SK-N-SH (cell line): ENCODE measurements around the gene PPP3CB. TPM values are rescaled to one million over a fixed set of nuclear protein-coding genes. Genes with fewer than 3 reads are reported as not detected.

Experiments
- CTCF ChIA-PET: fragments of 300-600, 350-600 bp; formaldehyde crosslinking; extraction: SDS; loops from one replicate; lab custom pipeline; 2021; lab: Yijun Ruan, JAX
- POLR2A ChIA-PET: fragments of 350-600 bp; sonication (Branson Sonifier 250); formaldehyde crosslinking; extraction: SDS; loops from one replicate; lab custom pipeline; 2020; ENCODE audit warnings: antibody characterized with exemption, inconsistent platforms; lab: Yijun Ruan, JAX
- DNase-seq: peaks from one replicate; pipeline ENCODE4 v3.0.0; 2012
- H2AFZ ChIP-seq: fragments of 200-600 bp; sonication (generic); 2 replicates; pipeline ENCODE4 v1.8.1; 2016; ENCODE audit warnings: antibody characterized with exemption, mild to moderate bottlenecking, low read depth
- H3F3A ChIP-seq: fragments of 200-600 bp; sonication (generic); replicated peaks from 2 replicates; pipeline ENCODE3; 2016; ENCODE audit warnings: antibody characterized with exemption, mild to moderate bottlenecking; ENCODE audit not compliant: insufficient read depth
- H3K27ac ChIP-seq, 2 experiments: fragments of 200-500 bp in 1 of 2; fragments of 200-600 bp in 1 of 2; sonication (Bioruptor generic) in 1 of 2; sonication (generic), shearing (Covaris generic) in 1 of 2; 2 replicates each; pipeline versions ENCODE4 v1.5.1 to v1.6.1; 2014 to 2016; ENCODE audit warnings: low read depth in 2 of 2, inconsistent platforms in 1 of 2, low read length in 1 of 2, mild to moderate bottlenecking in 1 of 2, mixed read lengths in 1 of 2
- H3K27me3 ChIP-seq: fragments of 200-600 bp; sonication (generic), shearing (Covaris generic); 2 replicates; pipeline ENCODE4 v1.6.1; 2016; ENCODE audit warnings: mixed run types; ENCODE audit not compliant: insufficient read depth
- H3K36me3 ChIP-seq, 2 experiments: fragments of 200-500 bp in 1 of 2; fragments of 200-600 bp in 1 of 2; sonication (Bioruptor generic) in 1 of 2; sonication (generic) in 1 of 2; replicated peaks in 1 of 2; 2 replicates each; pipeline versions ENCODE3 to v1.5.1; 2014 to 2016; ENCODE audit warnings: low read length in 1 of 2, mild to moderate bottlenecking in 1 of 2; ENCODE audit not compliant: insufficient read depth in 2 of 2, control insufficient read depth in 1 of 2
- H3K4me1 ChIP-seq, 2 experiments: fragments of 200-500 bp in 1 of 2; fragments of 200-600 bp in 1 of 2; sonication (Bioruptor generic) in 1 of 2; sonication (generic), shearing (Covaris generic) in 1 of 2; 2 replicates each; pipeline versions ENCODE4 v1.5.1 to v1.6.1; 2014 to 2016; ENCODE audit warnings: low read depth in 1 of 2, low read length in 1 of 2, mixed run types in 1 of 2; ENCODE audit not compliant: insufficient read depth in 2 of 2, control insufficient read depth in 1 of 2
- H3K4me2 ChIP-seq: fragments of 200-600 bp; sonication (generic), shearing (Covaris generic); 2 replicates; pipeline ENCODE4 v1.6.1; 2017; ENCODE audit warnings: mixed run types
- H3K4me3 ChIP-seq, 2 experiments: fragments of 200-500 bp in 1 of 2; fragments of 200-600 bp in 1 of 2; sonication (Bioruptor generic) in 1 of 2; sonication (generic), shearing (Covaris generic) in 1 of 2; 2 replicates each; pipeline versions ENCODE4 v1.5.1 to v1.8.1; 2014 to 2016; ENCODE audit warnings: low read depth in 2 of 2, inconsistent platforms in 1 of 2, low read length in 1 of 2, mild to moderate bottlenecking in 1 of 2, mixed read lengths in 1 of 2, moderate library complexity in 1 of 2
- H3K79me2 ChIP-seq: fragments of 200-600 bp; sonication (generic); 2 replicates; pipeline ENCODE4 v1.8.1; 2017; ENCODE audit warnings: mild to moderate bottlenecking; ENCODE audit not compliant: insufficient read depth
- H3K9ac ChIP-seq: fragments of 200-600 bp; sonication (generic); 2 replicates; pipeline ENCODE4 v1.6.1; 2017; ENCODE audit warnings: mixed run types
- H3K9me2 ChIP-seq: fragments of 200-600 bp; sonication (generic); 2 replicates; pipeline ENCODE4 v1.6.1; 2017; ENCODE audit warnings: mixed run types
- H3K9me3 ChIP-seq: fragments of 200-600 bp; sonication (generic); 2 replicates; pipeline ENCODE4 v1.6.1; 2017; ENCODE audit warnings: mixed run types, mild to moderate bottlenecking, moderate library complexity
- H4K20me1 ChIP-seq: fragments of 200-600 bp; sonication (generic); 2 replicates; pipeline ENCODE4 v1.6.1; 2017; ENCODE audit warnings: mild to moderate bottlenecking, mixed run types; ENCODE audit not compliant: insufficient read depth
- CHD2 ChIP-seq: fragments of 150-350 bp; IDR thresholded peaks from 2 replicates; pipeline ENCODE4 v1.6.1; 2018; ENCODE audit warnings: low read length; ENCODE audit not compliant: partially characterized antibody
- ELF1 ChIP-seq: IDR thresholded peaks from 2 replicates; pipeline ENCODE4 v1.4.0; 2012
- FOXM1 ChIP-seq: IDR thresholded peaks from 2 replicates; pipeline ENCODE4 v1.4.0; 2012; ENCODE audit warnings: low read depth, mild to moderate bottlenecking
- MEF2A ChIP-seq: IDR thresholded peaks from 2 replicates; pipeline ENCODE4 v1.4.0; 2012; ENCODE audit warnings: low read depth, borderline replicate concordance
- NFIC ChIP-seq: IDR thresholded peaks from 2 replicates; pipeline ENCODE4 v1.4.0; 2012; ENCODE audit warnings: borderline replicate concordance
- RAD21 ChIP-seq: IDR thresholded peaks from 2 replicates; pipeline ENCODE4 v1.6.1; 2012; ENCODE audit warnings: mild to moderate bottlenecking, low read length
- RCOR1 ChIP-seq: fragments of 150-350 bp; IDR thresholded peaks from 2 replicates; pipeline ENCODE4 v1.6.1; 2017; ENCODE audit warnings: antibody characterized with exemption, low read length
- REST ChIP-seq: IDR thresholded peaks from 2 replicates; pipeline ENCODE4 v1.6.1; 2012; ENCODE audit warnings: mild to moderate bottlenecking, low read depth, low read length, moderate library complexity
- RFX5 ChIP-seq: IDR thresholded peaks from 2 replicates; pipeline ENCODE4 v1.6.1; 2012; ENCODE audit warnings: mild to moderate bottlenecking, improper control_type of control experiment, low read length
- SIN3A ChIP-seq: IDR thresholded peaks from 2 replicates; pipeline ENCODE4 v1.6.1; 2012; ENCODE audit warnings: low read depth, mild to moderate bottlenecking, low read length, moderate library complexity, borderline replicate concordance
- TCF12 ChIP-seq: IDR thresholded peaks from 2 replicates; pipeline ENCODE4 v1.4.0; 2012
- TEAD4 ChIP-seq: IDR thresholded peaks from 2 replicates; pipeline ENCODE4 v1.4.0; 2012; ENCODE audit warnings: mild to moderate bottlenecking, borderline replicate concordance; ENCODE audit not compliant: insufficient read depth
- USF1 ChIP-seq: IDR thresholded peaks from 2 replicates; pipeline ENCODE4 v1.4.0; 2012; ENCODE audit warnings: low read depth, borderline replicate concordance
- USF2 ChIP-seq: fragments of 150-350 bp; IDR thresholded peaks from 2 replicates; pipeline ENCODE4 v1.6.1; 2017; ENCODE audit warnings: antibody characterized with exemption, low read length, low read depth, borderline replicate concordance
- YY1 ChIP-seq: IDR thresholded peaks from 2 replicates; pipeline ENCODE4 v1.4.0; 2012; ENCODE audit warnings: low read depth, mild to moderate bottlenecking
- ZBTB33 ChIP-seq: IDR thresholded peaks from 2 replicates; pipeline ENCODE4 v1.4.0; 2012; ENCODE audit warnings: low read depth, borderline replicate concordance
- WGBS: methylation state at CpG from one replicate; pipeline ENCODE4 v1.1.6; 2017; ENCODE audit warnings: low lambda C conversion rate; 5-methylcytosine and 5-hydroxymethylcytosine counted together
- polyA plus RNA-seq, 3 experiments: library from polyadenylated mRNA; depleted of rRNA; stranded (reverse); fragments of >200 nt; gene quantifications; 2 replicates each; pipeline ENCODE4 v1.2.3, GENCODE V29; 2012

PPP3CB gene
- polyA plus RNA-seq, 1 of the 3 experiments (the other 2 are of a cell fraction) = 14.5 TPM

- Histone ChIP-seq H3K4me2 (no peak overlapping the region), H3K9me3 (no peaks in the 10 kb centered on the region), H3K79me2 (peaks cover 40% of the 10 kb centered on the region), H3K4me3 (no peak overlapping the region), H3F3A (peaks cover 26% of the 10 kb centered on the region), H3K4me1 (peaks cover 0 to 10% of the 10 kb centered on the region in 2 experiments; a peak in 1 of 4 replicates), H3K9ac (no peak overlapping the region), H3K27ac (0 out of 4 replicates have a peak overlapping the region, but pooled peaks of 1 of the 2 experiments have one; percentile 33), H3K27me3 (no peaks in the 10 kb centered on the region), H2AFZ (no peak overlapping the region), H3K9me2 (no peaks in the 10 kb centered on the region), H3K36me3 (peaks cover 26 to 58% of the 10 kb centered on the region in 2 experiments), H4K20me1 (no peaks in the 10 kb centered on the region)
- 67% methylated on average over 3 of the region's 3 CpGs for WGBS
- DNase-seq = no peak
- no peak for TF ChIP-seq NFIC
- no peak for TF ChIP-seq ELF1
- TF ChIP-seq ZBTB33 = no peak
- TF ChIP-seq TEAD4 = no peak
- no peak for TF ChIP-seq SIN3A
- TF ChIP-seq FOXM1 = no peak
- TF ChIP-seq RCOR1 = no peak
- TF ChIP-seq USF1 = no peak
- no peak for TF ChIP-seq YY1
- TF ChIP-seq USF2 = no peak
- TF ChIP-seq CHD2 = no peak
- no peak for TF ChIP-seq RAD21
- no peak for TF ChIP-seq REST
- no peak for TF ChIP-seq MEF2A
- no peak for TF ChIP-seq RFX5
- TF ChIP-seq TCF12 = no peak
- ChIA-PET CTCF (interaction anchor here (1.1 kb wide), 1 partner anchor 12 kb away, joined by 4 read pairs; no protein-coding TSS in a partner anchor), POLR2A (no interaction called here)
Observed at GRCh38 chr10:73478636-73479035, 17.2 kb downstream of the PPP3CB start.
